ENCODE measurements around the gene ZFYVE19. TPM values are rescaled to one million over a fixed set of nuclear protein-coding genes. Genes with fewer than 3 reads are reported as not detected.

Gene ZFYVE19
- polyA plus RNA-seq, 3 donors: 8.2 to 62.9 (median 10.3) TPM

- intact Hi-C loops (cut with micrococcal nuclease): no loop called here
Observed at GRCh38 chr15:40796512-40796911, 10.4 kb upstream of the ZFYVE19 start.

GRCh38 chr15:40799523-40799922, 7.4 kb upstream of the ZFYVE19 start:
- Histone ChIP-seq H3K4me3 (replicated peaks in 1 of 3; ENCODE audit: low read depth in 2 of 3, low read length in 3 of 3) (no peak overlapping the region), H3K9ac (ENCODE audit: insufficient read depth, low read length, poor library complexity, severe bottlenecking) (no peak overlapping the region), H3K4me2 (replicated peaks; ENCODE audit: extremely low read depth, low read length, poor library complexity, severe bottlenecking) (no peak overlapping the region), H3K9me3 (replicated peaks in 1 of 2; ENCODE audit: control insufficient read depth in 1 of 2, insufficient read depth in 1 of 2, low read length in 2 of 2) (no peaks in the 10 kb centered on the region), H3K79me2 (ENCODE audit: insufficient read depth, low read length) (peaks cover 56% of the 10 kb centered on the region), H3K27me3 (ENCODE audit: control insufficient read depth in 2 of 2, insufficient read depth in 2 of 2, low read length in 2 of 2) (no peaks in the 10 kb centered on the region), H3K36me3 (replicated peaks in 1 of 2; ENCODE audit: control insufficient read depth in 1 of 2, insufficient read depth in 2 of 2, low read length in 2 of 2) (peaks cover 3 to 33% of the 10 kb centered on the region in 2 donors), H3K27ac (ENCODE audit: low read depth in 1 of 2, low read length in 2 of 2) (no peak overlapping the region), H2AFZ (ENCODE audit: insufficient read depth, low read depth, low read length, poor library complexity, severe bottlenecking) (no peak overlapping the region), H4K20me1 (ENCODE audit: insufficient read depth, low read length) (peaks cover 19% of the 10 kb centered on the region), H3K4me1 (ENCODE audit: control insufficient read depth in 1 of 2, insufficient read depth in 2 of 2, low read length in 2 of 2) (peaks cover 12 to 19% of the 10 kb centered on the region in 2 donors)
- Mint-ChIP-seq H3K27me3 (ENCODE audit: low read depth in 3 of 3) (no peaks in the 10 kb centered on the region), H3K36me3 (peaks cover 25 to 51% of the 10 kb centered on the region in 2 donors), H3K27ac (peak overlapping the region in 1 of 7 donors; percentile 82), H3K4me3 (no peak overlapping the region), H3K9me3 (no peaks in the 10 kb centered on the region), H3K4me1 (peaks cover 27% of the 10 kb centered on the region)
- no peak for DNase-seq
- WGBS (ENCODE audit: insufficient coverage): 67% methylated on average over 1 of the region's 3 CpGs
- intact Hi-C loops (cut with micrococcal nuclease): no loop called here
- no peak for TF ChIP-seq CTCF (IDR thresholded peaks at IDR 0.05)

More at GRCh38 chr15:40796512-40796911, 10.4 kb upstream of the ZFYVE19 start:
- Mint-ChIP-seq H3K36me3 (peaks cover 35 to 53% of the 10 kb centered on the region in 2 donors), H3K9me3 (no peaks in the 10 kb centered on the region), H3K4me3 (no peak overlapping the region), H3K27ac (peak overlapping the region; percentile 17 to 81 (median 69)), H3K4me1 (peaks cover 24% of the 10 kb centered on the region), H3K27me3 (ENCODE audit: low read depth in 3 of 3) (no peaks in the 10 kb centered on the region)
- Histone ChIP-seq H3K27ac (ENCODE audit: low read depth in 1 of 2, low read length in 2 of 2) (peak overlapping the region; percentile 27 to 61), H3K79me2 (ENCODE audit: insufficient read depth, low read length) (peaks cover 34% of the 10 kb centered on the region), H4K20me1 (ENCODE audit: insufficient read depth, low read length) (peaks cover 26% of the 10 kb centered on the region), H3K4me3 (replicated peaks in 1 of 3; ENCODE audit: low read depth in 2 of 3, low read length in 3 of 3) (no peak overlapping the region), H3K36me3 (replicated peaks in 1 of 2; ENCODE audit: control insufficient read depth in 1 of 2, insufficient read depth in 2 of 2, low read length in 2 of 2) (peaks cover 4 to 39% of the 10 kb centered on the region in 2 donors), H3K9ac (ENCODE audit: insufficient read depth, low read length, poor library complexity, severe bottlenecking) (no peak overlapping the region), H2AFZ (ENCODE audit: insufficient read depth, low read depth, low read length, poor library complexity, severe bottlenecking) (no peak overlapping the region), H3K9me3 (replicated peaks in 1 of 2; ENCODE audit: control insufficient read depth in 1 of 2, insufficient read depth in 1 of 2, low read length in 2 of 2) (no peaks in the 10 kb centered on the region), H3K4me1 (ENCODE audit: control insufficient read depth in 1 of 2, insufficient read depth in 2 of 2, low read length in 2 of 2) (peaks cover 12 to 19% of the 10 kb centered on the region in 2 donors), H3K27me3 (ENCODE audit: control insufficient read depth in 2 of 2, insufficient read depth in 2 of 2, low read length in 2 of 2) (no peaks in the 10 kb centered on the region), H3K4me2 (replicated peaks; ENCODE audit: extremely low read depth, low read length, poor library complexity, severe bottlenecking) (no peak overlapping the region)
- peak in 1 of 3 donors; percentile 10 for DNase-seq
- TF ChIP-seq CTCF (IDR thresholded peaks at IDR 0.05): no peak
- WGBS (ENCODE audit: insufficient coverage): 100% methylated on average over 1 of the region's 5 CpGs

All from CD14-positive monocyte (primary cell).